Uterus (tissue), 2 donors: ENCODE measurements around the gene KIAA1755.

Source experiments
- POLR2A ChIP-seq, 2 donors: fragments of 450-650 bp; IDR thresholded peaks; one replicate each; pipeline ENCODE4 v1.6.1; 2016; ENCODE audit warnings: antibody characterized with exemption in 2 of 2, mild to moderate bottlenecking in 1 of 2, moderate library complexity in 1 of 2
- TF ChIP-seq, protein P1 (sequence below), 4 experiments: fragments of 200-600 bp in 2 of 4; fragments of 450-650 bp in 2 of 4; sonication (generic) in 2 of 4; IDR thresholded peaks; one replicate each; pipeline ENCODE4 v1.5.1; 2016 to 2019; ENCODE audit warnings: antibody characterized with exemption in 4 of 4, mild to moderate bottlenecking in 2 of 4, moderate library complexity in 1 of 4

DNA sequence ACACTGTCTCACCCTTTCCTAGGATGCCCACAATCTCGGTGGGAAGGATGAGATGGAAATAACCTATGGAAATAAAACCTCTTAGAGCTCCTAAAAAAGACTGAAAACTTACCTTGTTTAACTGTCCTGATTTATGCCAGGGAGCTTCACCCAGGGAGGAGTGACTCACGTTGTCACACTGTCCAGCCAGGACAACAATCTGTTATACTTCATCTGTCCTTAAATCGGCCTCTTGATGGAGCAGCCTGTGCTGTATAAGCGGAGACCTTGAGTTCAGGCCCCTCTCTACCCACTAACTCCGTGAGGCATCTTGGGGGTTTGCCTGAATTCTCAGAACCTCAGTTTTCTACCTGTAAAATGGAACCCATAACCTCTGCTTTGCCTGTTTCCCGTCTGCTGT is 9.2 kb upstream of the KIAA1755 start:
- TF ChIP-seq, protein P1, sequence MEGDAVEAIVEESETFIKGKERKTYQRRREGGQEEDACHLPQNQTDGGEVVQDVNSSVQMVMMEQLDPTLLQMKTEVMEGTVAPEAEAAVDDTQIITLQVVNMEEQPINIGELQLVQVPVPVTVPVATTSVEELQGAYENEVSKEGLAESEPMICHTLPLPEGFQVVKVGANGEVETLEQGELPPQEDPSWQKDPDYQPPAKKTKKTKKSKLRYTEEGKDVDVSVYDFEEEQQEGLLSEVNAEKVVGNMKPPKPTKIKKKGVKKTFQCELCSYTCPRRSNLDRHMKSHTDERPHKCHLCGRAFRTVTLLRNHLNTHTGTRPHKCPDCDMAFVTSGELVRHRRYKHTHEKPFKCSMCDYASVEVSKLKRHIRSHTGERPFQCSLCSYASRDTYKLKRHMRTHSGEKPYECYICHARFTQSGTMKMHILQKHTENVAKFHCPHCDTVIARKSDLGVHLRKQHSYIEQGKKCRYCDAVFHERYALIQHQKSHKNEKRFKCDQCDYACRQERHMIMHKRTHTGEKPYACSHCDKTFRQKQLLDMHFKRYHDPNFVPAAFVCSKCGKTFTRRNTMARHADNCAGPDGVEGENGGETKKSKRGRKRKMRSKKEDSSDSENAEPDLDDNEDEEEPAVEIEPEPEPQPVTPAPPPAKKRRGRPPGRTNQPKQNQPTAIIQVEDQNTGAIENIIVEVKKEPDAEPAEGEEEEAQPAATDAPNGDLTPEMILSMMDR (IDR thresholded peaks at IDR 0.05), result no peak
- no peak for TF ChIP-seq POLR2A (IDR thresholded peaks at IDR 0.05)
